SK-N-SH treated with all-trans-retinoic acid at 6 μM for 48 hours (cell line): Measurements from ENCODE around the gene STX18.

ENCODE experiments used
- PATZ1 ChIP-seq: fragments of 250-450 bp; sonication (Bioruptor Pico); IDR thresholded peaks from 2 replicates; pipeline ENCODE4 v1.8.0; 2020; ENCODE audit warnings: mild to moderate bottlenecking, moderate library complexity, borderline replicate concordance
- RARB ChIP-seq: fragments of 250-450 bp; sonication (Bioruptor Pico); IDR thresholded peaks from 2 replicates; pipeline ENCODE4 v1.8.0; 2021; ENCODE audit warnings: mild to moderate bottlenecking, moderate library complexity
- ZFP3 ChIP-seq: fragments of 250-450 bp; sonication (Bioruptor Pico); IDR thresholded peaks from 2 replicates; pipeline ENCODE4 v1.5.0; 2020; ENCODE audit warnings: mild to moderate bottlenecking, moderate library complexity
- ZNF70 ChIP-seq: fragments of 450-650 bp; formaldehyde crosslinking; IDR thresholded peaks from 2 replicates; pipeline ENCODE4 v1.5.0; 2020; ENCODE audit warnings: mild to moderate bottlenecking, moderate library complexity

GRCh38 chr4:4390515-4391240, 151.2 kb downstream of the STX18 start:
- no peak for TF ChIP-seq PATZ1 (CRISPR knock-in tag)
- TF ChIP-seq ZFP3 = no peak
- TF ChIP-seq RARB = no peak
- no peak for TF ChIP-seq ZNF70 (CRISPR knock-in tag)
